ENCODE results near the gene TTC33.
"Not testable (repeated sequence)": the region's sequence is repeated elsewhere in the genome, so short reads cannot be mapped to it uniquely, and the experiment has no call there.

Gene TTC33, protein sequence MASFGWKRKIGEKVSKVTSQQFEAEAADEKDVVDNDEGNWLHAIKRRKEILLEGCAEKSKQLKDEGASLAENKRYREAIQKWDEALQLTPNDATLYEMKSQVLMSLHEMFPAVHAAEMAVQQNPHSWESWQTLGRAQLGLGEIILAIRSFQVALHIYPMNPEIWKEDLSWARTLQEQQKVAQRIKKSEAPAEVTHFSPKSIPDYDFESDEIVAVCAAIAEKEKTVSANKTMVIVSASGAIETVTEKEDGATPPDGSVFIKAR

DNA sequence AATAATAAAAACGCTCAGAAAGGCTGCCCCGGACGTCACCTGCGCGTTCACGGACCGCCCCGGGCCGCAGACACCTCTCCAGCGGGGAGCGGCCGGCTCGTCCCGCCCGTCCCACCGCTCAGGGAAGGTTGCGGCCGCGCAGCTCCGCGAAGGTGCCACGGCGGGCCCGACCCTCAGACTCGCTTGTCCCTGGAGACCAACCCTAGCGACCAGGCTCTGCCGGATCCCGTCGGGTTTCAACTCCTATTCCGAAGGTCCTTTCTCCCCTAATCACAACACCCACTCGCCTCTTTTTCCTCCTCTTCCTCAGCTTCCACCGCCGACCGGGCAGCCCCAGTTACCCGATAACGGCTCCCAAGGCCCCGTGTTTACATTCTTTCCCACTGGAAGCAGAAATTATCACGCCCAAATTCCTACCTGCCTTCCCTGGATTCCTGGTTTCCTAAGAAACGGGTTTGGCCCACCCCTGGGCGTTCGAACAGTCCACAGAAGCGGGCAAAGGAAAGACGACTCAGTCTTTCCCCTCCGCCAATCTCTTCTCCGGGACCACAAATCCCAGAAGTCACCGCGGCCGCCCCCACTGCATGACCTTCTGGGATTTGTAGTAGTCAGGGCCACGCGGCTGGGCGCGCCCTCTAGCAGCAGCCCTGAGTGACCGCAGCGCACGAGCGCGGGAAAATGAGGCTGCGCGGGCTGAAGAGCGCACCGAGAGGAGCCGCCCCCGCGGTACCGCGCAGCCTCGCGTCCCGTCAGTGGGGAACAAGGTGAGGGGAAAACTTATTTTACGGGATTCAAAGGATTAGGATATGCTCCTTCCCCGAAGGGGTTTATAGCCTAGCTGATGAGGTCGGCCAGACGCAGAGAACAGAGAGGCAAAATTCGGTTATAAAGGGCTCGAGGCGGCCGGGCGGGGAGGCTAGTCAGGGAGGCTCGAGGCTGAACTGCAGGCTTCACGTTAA, at the start of gene TTC33:
Gene TTC33, minus strand, starts transcription at position 555 of the 959 bp plus-strand sequence. CDS start 8,943 bp downstream, outside the sequence.
- DNase-seq = peak; percentile 97

DNA sequence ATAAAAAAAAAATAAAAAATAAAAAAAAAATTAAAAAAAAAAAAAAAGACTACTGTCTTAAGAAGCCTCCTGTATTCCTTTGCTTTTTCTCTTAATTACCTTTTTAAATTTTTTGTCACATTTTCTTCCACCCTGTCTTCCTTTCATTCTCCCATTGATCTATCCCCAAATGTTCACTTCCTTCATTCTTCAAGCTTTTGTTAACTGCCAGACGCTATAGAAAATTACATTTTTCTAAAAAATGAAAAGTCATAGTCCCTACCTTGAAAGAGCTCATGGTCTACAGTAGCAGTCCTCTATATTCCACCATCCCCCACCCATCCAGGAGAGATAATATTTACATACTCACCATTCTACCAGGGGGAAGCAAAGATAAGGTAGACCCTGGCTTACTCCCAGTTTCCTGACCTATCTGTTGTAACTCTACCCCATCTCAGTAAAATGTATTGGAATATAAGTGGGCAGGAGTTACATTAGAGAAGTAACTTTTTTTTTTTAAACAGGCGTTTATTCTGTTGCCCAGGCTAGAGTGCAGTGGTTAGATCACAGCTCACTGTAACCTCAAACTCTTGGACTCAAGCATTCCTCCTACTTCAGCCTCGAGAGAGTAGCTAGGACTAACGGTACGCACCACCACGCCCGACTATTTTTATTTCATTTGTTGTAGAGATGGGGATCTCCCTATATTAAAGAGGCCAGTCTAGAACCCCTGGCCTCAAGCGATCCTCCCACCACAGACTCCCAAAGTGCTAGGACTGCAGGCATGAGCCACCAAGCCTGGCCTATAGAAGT, 46.2 kb upstream of the TTC33 start:
- no peak for DNase-seq

DNA sequence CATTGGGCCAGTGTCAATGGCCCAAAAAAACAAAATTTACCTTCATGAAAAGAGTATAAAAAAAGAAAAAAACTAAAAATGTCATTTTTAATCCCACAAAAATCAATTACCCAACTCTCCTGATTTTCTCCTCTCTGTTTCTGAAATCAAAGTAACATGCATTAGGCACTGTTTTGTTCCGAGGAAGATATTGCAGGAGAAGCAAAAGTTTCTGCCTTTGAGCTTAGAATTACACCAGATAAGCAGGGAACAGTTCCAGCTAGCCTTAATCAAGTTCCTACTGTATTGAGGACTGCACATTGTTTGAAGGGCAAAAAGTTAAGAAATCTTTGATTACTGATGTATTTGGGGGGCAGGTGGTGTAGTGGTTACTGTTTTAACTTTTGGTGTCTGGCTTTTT, 43.5 kb upstream of the TTC33 start:
- no peak for DNase-seq

DNA sequence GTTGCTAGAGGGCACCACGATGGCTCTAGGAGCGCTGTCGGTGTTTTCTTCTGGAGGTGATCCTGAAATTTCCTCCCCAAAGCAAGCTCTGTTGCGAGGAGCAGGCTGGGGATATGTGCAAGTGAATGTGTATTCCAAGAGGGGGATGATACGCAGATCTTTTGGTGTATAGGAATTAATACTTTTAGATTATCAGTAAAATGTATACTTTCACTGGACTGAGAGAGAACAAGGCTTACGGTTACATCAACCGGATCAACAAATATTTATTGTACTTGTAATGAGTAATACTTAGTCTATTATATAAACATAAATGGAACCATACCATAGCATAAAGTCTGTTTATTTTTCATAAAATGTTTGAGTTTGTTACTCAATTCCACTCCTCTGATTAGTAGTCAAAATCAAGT, 43.0 kb upstream of the TTC33 start:
- DNase-seq = no peak

DNA sequence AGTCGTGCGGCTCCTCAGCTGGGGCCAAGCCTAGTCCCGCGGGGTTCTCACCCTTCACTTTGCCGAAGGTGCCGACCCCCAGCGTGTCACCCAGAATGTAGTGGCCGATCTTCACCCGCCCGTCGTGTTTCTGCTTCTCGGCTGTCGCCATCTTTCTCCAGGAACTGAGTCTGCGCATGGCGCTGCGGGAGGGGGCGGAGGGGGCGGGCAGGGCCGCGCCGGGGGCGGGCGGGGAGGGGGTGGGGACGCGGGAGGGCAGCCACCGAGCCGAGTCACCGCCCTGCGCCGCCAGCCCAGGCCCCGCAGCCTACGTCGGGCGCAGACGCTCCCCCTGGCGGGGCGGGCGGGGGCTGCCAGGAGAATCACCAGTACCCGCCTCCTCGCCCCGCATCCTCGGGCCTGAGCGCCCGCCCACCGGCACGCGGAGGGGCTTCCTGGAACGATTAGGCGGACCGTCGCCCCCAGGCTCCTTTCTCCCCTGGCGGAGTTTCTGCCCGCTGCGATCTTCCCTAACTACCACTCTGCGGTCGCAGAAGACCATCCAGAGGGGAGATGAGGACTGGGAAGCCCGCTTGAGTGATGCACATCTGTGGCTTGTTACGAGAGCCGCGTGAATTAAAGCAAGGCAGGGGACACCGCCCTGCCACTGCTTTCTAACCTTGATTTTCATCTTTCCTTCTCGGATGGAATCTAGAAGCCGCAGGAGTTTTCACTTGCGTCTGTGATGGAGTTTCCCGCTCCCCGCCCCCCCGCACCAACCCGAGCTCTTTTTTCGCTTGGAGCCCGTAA, 42.4 kb upstream of the TTC33 start, which contains the start of gene PRKAA1:
Gene PRKAA1, minus strand, starts transcription at position 363 of the 789 bp plus-strand sequence. Its CDS starts 185 bp downstream, at position 178.
- DNase-seq = peak; percentile 95

DNA sequence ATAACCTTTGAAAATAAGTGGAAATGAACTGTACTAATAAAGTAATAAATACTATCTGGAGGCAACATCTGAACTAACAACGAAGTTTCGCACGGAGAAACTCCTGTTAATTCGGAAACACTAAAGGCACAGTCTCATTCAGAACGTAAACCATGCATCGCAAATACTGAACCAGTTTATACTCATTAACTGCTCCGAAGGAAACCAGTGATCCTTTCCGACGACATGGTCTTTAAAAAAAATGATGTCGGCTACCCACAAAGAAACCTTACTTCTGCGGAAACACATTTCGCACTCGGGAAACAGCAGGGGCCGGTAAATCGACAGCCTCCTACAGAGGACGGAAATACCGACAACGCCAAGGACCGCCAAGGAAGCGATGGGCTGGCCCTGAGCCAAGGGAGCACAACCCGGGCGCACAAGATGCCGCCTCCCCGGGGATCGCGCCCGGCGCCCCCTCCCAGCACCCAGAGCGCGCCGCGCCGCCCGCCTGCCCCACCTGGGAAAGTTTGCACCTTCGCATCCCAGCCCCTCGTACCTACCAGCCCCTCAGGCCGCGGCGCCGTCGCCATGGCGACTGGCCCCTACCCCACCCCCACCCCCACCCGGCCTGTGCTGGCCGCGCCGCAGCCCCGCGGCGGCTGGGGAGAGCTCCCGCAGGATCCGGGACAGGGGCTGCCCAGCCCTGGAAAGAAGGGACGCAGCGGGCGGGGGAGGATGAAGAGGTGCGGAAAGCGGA, 41.7 kb upstream of the TTC33 start:
- peak; percentile 78 for DNase-seq

DNA sequence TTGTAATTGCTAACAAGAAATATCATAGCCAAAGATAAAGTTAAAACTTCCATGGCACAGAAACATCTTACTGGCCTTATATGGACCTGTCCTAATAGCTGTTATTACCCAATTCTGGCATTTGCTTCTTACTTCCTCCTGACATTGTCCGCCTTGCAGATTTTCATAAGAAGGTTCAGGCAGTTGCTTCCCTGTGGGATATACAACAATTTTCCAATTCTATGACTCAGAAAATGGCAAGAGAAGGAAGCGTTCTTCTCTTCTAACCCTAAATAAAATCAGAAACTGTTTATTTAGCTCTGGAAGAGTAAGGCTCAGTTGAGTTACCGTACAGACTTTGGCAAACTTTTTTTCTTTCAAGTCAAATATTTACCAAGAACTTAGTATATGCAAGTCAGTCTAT, 40.7 kb upstream of the TTC33 start:
- DNase-seq = no peak

DNA sequence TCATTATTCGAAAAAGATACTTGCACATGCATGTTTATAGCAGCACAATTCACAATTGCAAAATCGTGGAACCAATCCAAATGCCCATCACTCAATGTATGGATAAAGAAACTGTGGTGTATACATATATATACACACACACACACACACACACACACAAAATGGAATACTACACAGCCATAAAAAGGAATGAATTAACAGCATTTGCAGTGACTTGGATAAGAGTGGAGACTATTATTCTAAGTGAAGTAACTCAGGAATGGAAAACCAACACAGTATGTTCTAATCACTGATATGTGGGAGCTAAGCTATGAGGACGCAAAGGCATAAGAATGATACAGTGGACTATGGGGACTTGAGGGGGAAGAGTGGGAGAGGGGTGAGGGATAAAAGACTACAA, 39.1 kb upstream of the TTC33 start:
- DNase-seq = not testable (repeated sequence)

DNA sequence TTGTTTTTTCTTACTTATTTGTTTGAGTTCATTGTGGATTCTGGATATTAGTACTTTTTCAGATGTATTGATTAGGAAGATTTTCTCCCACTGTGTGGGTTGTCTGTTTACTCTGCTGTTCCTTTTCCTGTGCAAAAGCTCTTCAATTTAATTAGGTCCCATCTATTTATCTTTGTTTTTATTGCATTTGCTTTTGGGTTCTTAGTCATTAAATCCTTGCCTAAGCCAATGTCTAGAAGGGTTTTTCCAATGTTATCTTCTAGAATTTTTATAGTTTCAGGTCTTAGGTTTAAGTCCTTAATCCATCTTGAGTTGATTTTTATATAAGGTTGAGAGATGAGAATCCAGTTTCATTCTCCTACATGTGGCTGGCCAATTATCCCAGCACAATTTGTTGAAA, 38.6 kb upstream of the TTC33 start:
- DNase-seq = not testable (repeated sequence)

DNA sequence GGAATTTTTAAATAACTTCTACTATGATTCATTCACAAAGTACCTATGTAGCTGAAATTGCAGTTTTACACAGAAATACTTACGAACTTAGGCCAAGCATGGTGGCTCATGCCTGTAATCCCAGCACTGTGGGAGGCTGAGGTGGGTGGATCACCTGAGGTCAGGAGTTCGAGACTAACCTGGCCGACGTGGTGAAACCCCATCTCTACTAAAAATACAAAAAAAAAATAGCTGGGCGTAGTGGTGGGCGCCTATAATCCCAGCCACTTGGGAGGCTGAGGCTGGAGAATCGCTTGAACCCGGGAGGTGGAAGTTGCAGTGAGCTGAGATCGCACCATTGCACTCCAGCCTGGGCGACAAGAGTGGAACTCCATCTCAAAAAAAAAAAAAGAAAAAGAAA, 36.9 kb upstream of the TTC33 start:
- DNase-seq = not testable (repeated sequence)

DNA sequence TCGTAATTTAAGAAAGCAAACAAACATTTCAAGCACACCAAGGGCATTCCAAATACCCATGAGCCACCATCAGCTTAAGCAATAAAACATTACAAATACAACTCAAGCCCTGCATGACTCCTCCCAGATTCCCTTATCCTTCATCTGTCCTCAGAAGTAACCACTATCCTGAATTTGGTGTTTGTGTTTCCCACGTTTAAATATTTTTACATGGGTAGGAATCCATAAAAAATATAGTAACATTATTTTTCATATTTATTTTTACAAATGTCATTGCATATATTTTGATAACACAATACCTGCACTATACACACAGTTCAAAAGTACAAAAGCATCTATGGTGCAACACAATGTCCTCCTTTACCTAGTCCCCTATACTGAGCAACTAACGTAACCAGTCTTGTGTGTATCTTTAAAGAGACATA, 36.0 kb upstream of the TTC33 start:
- no peak for DNase-seq

DNA sequence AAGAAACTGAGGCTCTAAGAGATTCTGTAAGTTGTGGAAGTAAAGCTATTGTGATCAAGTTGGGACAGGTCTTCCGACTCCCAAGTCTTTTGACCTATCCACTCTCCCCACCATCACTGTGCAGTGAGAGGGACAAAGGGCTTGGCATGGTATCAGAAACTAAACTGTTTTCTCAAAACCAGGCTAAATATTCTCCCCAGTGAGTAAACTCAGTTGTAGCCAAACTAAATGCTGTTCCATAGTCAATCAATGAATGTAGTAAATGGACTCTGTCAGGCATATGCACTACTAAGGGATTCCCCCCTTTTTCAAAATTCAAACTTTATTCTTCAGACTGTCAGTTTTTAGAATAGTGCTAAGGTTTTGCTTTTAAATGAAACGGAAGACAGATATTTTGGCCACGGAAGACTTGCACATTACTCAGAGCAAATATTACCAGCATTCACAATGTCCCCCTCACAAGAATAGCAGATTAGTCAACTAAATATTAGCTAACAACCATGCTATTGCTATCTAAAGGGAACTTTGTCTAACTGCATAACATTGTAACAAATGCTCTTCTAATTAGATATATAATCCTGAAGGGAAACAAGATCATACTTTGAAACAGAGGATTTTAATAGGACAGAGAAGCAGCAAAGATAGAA, 35.3 kb upstream of the TTC33 start:
- DNase-seq = no peak

DNA sequence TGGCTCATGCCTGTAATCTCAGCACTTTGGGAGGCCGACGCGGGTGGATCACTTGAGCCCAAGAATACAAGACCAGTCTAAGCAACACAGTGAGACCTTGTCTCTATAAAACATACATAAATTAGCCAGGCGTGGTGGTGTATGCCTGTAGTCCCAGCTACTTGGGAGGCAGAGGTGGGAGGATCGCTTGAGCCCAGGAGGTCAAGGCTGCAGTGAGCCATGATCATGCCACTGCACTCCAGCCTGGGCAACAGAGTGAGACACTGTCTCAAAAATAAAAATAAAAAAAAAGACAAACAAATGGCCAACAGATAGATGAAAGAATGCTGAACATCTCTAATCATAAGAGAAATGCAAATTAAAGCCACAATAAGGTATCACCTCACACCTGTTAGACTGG, 33.2 kb upstream of the TTC33 start:
- not testable (repeated sequence) for DNase-seq

DNA sequence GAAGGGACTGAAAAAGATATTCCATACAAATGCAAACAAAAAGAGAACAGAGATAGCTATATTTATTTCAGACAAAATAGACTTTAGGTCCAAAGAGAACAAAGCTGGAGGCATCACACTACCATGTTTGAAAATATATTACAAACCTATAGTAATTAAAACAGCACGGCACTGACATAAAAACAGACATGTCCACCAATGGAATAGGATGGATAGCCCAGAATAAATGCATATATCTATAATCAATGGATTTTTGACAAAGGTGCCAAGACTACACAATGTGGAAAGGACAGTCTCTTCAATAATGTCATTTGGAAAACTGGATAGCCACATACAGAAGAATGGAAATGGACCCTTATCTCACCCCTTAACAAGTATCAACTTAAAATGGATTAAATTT, 32.2 kb upstream of the TTC33 start:
- no peak for DNase-seq

DNA sequence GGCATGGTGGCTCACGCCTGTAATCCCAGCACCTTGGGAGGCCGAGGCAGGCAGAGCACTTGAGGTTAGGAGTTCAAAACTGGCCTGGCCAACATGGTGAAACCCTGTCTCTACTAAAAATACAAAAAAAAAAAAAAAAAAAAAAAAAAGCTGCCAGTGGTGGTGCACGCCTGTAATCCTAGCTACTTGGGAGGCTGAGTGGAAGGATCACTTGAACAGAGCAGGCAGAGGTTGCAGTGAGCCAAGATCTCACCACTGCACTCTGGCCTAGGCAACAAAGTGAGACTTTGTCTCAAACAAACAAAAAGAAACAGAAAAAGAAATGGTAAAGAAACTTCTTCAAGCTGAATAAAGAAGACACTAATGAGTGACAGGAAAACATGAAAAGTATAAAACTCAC, 30.9 kb upstream of the TTC33 start:
- not testable (repeated sequence) for DNase-seq

DNA sequence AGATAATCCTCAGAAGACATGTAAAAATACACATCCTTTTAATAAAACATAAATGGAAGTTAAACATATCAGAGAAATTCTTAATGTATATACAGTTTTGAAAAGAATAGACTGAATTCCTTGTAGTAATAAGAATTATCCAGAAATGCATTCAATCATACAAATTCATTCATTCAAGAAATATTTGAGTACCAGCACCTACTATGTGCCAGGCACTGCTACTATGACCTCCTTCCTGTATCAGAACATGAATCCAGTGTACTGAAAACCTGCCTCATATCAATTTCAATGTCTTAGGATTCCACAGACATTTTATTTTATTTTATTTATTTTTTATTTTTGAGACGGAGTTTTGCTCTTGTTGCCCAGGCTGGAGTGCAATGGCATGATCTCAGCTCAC, 29.2 kb upstream of the TTC33 start:
- no peak for DNase-seq

DNA sequence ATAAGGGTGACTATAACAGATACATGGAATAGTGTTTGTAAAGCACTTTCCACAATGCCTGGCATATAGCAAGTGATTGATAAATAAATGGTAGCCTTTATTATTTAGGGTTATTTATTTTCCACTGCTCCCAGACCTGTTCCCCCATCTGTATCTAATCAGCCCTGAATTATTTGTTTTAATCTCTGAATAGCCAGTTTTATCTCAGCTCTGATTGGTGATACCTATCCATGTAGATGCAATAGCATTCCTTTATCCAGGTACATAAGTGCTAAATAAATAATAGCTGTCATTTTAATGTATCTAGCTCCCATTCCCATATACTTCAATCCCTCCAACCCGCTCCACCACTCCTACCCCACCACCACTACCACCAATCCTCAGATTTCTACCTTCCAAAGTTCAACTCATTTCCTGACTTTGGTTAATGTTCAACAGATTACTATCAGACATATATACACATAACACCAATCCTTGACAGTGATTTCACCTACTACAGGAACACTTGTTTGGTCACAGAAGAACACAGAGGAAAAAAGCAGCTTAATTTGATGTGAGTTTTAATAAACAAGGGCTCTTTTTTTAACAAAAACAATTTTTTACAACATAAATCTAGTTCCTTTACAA, 28.4 kb upstream of the TTC33 start:
- no peak for DNase-seq

DNA sequence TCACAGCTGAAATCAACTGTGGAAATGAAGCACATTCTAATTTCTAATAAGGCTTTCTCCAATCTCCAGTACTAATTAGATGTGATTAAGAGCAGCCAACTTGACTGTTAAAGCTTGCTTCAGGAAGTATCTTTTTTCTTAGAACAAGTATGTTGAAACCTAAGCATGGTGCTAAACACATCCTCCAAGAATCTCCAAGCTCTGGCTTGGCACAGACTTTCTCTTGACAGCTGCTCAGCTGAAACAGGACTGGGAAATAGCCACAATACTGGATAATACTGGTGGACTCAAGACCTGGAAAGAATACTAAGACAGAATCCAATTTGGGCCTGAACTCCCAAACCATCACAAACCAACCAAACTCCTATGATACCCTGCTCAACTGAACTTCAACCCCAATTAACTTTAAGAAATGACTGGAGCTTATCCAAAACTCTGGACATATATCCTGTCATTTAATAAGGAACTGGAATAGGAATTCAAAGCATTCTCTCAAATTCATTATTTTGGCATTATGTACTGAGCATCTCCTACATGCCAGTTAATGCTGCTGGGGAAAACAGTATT, 26.2 kb upstream of the TTC33 start:
- no peak for DNase-seq

DNA sequence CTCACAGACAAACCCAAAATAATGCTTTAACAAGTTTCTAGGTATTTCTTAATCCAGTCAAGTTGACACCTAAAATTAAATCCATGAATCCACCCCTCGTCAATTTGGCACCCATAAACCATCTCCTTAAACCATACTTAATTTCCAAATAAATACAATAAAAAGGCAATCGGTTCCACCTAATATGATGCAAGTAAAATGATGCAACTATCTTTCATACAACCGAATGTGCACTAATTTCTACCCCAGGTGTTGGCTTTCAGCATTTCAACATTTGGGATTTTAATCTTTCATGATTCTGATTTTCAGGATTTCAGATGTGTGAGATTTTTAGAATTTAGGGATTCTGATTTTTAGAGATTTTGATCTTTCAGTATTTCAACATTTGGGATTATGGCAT, 25.1 kb upstream of the TTC33 start:
- DNase-seq = no peak

DNA sequence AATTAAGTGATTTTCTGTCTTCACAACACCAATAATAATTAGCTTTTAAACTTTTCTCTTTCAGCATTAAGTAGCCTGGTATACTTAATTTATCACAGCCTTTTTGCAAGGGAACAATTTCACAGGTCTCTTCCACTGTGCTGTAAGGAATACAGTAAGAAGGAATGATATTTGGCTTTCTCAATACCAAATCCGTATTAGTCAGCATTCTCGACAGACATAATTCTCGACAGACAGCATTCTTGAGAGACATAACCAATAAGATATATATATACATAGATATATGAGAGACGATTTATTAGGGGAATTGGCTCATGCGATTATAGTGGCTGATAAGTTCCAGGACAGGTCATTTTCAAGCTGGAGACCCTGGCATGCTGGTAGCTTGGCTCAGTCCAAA, 24.4 kb upstream of the TTC33 start:
- DNase-seq = no peak

Data from right hindlimb (tissue), 1 donor.